HG03460 (cell line): ENCODE data around the gene UBXN11.
"Not testable (repeated sequence)": the region's sequence is repeated elsewhere in the genome, so short reads cannot be mapped to it uniquely, and the experiment has no call there.

Experiments used
- ATAC-seq: cut with Tn5 transposase; IDR thresholded peaks from one replicate; pipeline ENCODE4 v1.9.1; 2021; ENCODE audit not compliant: unreplicated experiment

Gene UBXN11

GRCh38 chr1:26336477-26337205 lies 30.2 kb upstream of the UBXN11 start:
- peak; percentile 64 for ATAC-seq

- no peak for ATAC-seq
These were observed 29.5 kb upstream of the UBXN11 start for GRCh38 chr1:26335774-26336476.

GRCh38 chr1:26333312-26333711 lies 26.9 kb upstream of the UBXN11 start:
- not testable (repeated sequence) for ATAC-seq

- no peak for ATAC-seq
These were observed 23.8 kb upstream of the UBXN11 start for GRCh38 chr1:26330276-26330675.

- ATAC-seq: not testable (repeated sequence)
These were observed 22.9 kb upstream of the UBXN11 start for GRCh38 chr1:26329380-26329779.

GRCh38 chr1:26328597-26328996 lies 22.2 kb upstream of the UBXN11 start:
- no peak for ATAC-seq

GRCh38 chr1:26327956-26328362 lies 21.5 kb upstream of the UBXN11 start:
- ATAC-seq: no peak

- no peak for ATAC-seq
These were observed 18.1 kb upstream of the UBXN11 start for GRCh38 chr1:26324550-26324949.

GRCh38 chr1:26323382-26323781 lies 16.9 kb upstream of the UBXN11 start:
- no peak for ATAC-seq

- no peak for ATAC-seq
These were observed 15.6 kb upstream of the UBXN11 start for GRCh38 chr1:26322042-26322331.

GRCh38 chr1:26321315-26322041 lies 15.0 kb upstream of the UBXN11 start:
- ATAC-seq: no peak

GRCh38 chr1:26320896-26321295 lies 14.5 kb upstream of the UBXN11 start:
- no peak for ATAC-seq

GRCh38 chr1:26318338-26319064 lies 12.1 kb upstream of the UBXN11 start:
- no peak for ATAC-seq

- ATAC-seq: no peak
These were observed 11.3 kb upstream of the UBXN11 start, which contains the start of gene CD52 for GRCh38 chr1:26317612-26318337. Gene CD52 (plus strand): TSS chr1:26317958. CDS start chr1:26318018, 60 bp downstream.

GRCh38 chr1:26317146-26317545 lies 10.7 kb upstream of the UBXN11 start:
- no peak for ATAC-seq

- no peak for ATAC-seq
These were observed 9.7 kb upstream of the UBXN11 start for GRCh38 chr1:26315874-26316850.

GRCh38 chr1:26314501-26314900 lies 8.1 kb upstream of the UBXN11 start:
- ATAC-seq: no peak

- not testable (repeated sequence) for ATAC-seq
These were observed 1.8 kb upstream of the UBXN11 start for GRCh38 chr1:26307966-26308899.
